ENCODE measurements around the gene NOL9. TPM values are rescaled to one million over a fixed set of nuclear protein-coding genes. Genes with fewer than 3 reads are reported as not detected.

NOL9 gene
- total and polyA plus RNA-seq, 8 donors = 2.7 to 150 (median 23.5) TPM

GRCh38 chr1:6511056-6511455 is 43.3 kb downstream of the NOL9 start:
- H3K4me1 ChIP-seq = no peaks in the 10 kb centered on the region
- no peak for DNase-seq
- intact Hi-C loops (cut with DNase I; ENCODE audit: low total_unique reads) = no loop called here
- H3K36me3 ChIP-seq = no peaks in the 10 kb centered on the region
- H3K27me3 ChIP-seq = peaks cover 0 to 38% (median 7%) of the 10 kb centered on the region in 3 donors
- H3K27ac ChIP-seq = no peak overlapping the region
- H3K9me3 ChIP-seq = no peaks in the 10 kb centered on the region
- TF ChIP-seq CTCF (IDR thresholded peaks at IDR 0.05) (no peak), POLR2A (IDR thresholded peaks at IDR 0.05) (no peak), POLR2AphosphoS5 (IDR thresholded peaks at IDR 0.05) (no peak), EP300 (IDR thresholded peaks at IDR 0.05) (no peak)
- no peak overlapping the region for H3K4me3 ChIP-seq
- 75 to 82% (median 77%) methylated on average over 5 to 6 of the region's 6 CpGs for WGBS, 5 donors

DNA sequence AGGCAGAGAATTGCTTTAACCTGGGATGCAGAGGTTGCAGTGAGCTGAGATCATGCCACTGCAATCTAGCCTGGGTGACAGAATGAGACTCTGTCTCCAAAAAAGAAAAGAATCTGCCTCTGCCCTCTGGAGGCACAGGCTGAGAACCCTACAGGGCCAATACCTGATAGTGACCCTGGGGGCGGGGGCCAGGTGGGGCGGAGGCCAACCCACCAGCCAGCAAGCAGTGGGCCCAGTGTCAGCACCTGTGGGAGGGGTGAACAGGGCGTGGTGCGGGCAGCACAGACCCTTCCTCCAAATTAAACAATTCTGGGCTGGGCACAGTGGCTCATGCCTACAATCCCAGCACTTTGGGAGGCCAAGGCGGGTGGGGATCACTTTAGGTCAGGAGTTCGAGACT is 43.8 kb downstream of the NOL9 start:
- Histone ChIP-seq H3K36me3 (no peaks in the 10 kb centered on the region), H3K4me3 (no peak overlapping the region), H3K4me1 (no peaks in the 10 kb centered on the region), H3K9me3 (no peaks in the 10 kb centered on the region), H3K27me3 (peaks cover 0 to 44% (median 7%) of the 10 kb centered on the region in 3 donors), H3K27ac (no peak overlapping the region)
- intact Hi-C loops (cut with DNase I; ENCODE audit: low total_unique reads) = no loop called here
- no peak for TF ChIP-seq POLR2A (IDR thresholded peaks at IDR 0.05)
- no peak for TF ChIP-seq EP300 (IDR thresholded peaks at IDR 0.05)
- no peak for TF ChIP-seq CTCF (IDR thresholded peaks at IDR 0.05)
- TF ChIP-seq POLR2AphosphoS5 (IDR thresholded peaks at IDR 0.05) = no peak
- DNase-seq = no peak
- 73 to 92% (median 77%) methylated on average over 5 to 6 of the region's 6 CpGs for WGBS, 5 donors

DNA sequence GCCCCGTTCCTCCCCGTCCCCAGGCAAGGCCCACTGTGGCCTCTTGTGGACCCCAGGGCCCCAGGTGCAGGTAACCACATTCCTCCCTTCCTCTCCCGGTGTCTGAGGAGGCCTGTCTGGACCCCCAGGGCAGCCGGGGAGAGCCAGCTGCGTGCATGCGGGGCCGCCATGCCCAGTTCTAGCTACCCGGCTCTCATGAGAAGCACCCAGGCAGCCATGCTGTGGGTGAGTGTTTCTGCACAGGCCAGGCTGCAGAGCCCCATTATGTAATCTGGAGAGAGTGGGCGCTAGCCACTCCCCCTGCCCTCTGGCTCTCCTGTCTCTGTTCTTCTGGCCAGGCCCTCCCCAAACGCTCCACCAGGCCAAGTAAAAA is 44.4 kb downstream of the NOL9 start:
- H3K4me3 ChIP-seq = no peak overlapping the region
- H3K9me3 ChIP-seq = no peaks in the 10 kb centered on the region
- peak in 1 of 2 donors; percentile 44 for DNase-seq
- H3K27ac ChIP-seq = no peak overlapping the region
- no peaks in the 10 kb centered on the region for H3K4me1 ChIP-seq
- intact Hi-C loops (cut with DNase I; ENCODE audit: low total_unique reads) = no loop called here
- H3K36me3 ChIP-seq = no peaks in the 10 kb centered on the region
- WGBS, 5 donors = 81 to 93% (median 82%) methylated on average over 6 to 10 of the region's 10 CpGs
- H3K27me3 ChIP-seq = peaks cover 0 to 44% (median 7%) of the 10 kb centered on the region in 3 donors
- no peak for TF ChIP-seq CTCF (IDR thresholded peaks at IDR 0.05)
- TF ChIP-seq POLR2A (IDR thresholded peaks at IDR 0.05) = no peak
- no peak for TF ChIP-seq POLR2AphosphoS5 (IDR thresholded peaks at IDR 0.05)
- TF ChIP-seq EP300 (IDR thresholded peaks at IDR 0.05) = no peak

GRCh38 chr1:6509220-6509918 is 44.9 kb downstream of the NOL9 start:
- Histone ChIP-seq H3K4me1 (no peaks in the 10 kb centered on the region), H3K4me3 (no peak overlapping the region), H3K27ac (no peak overlapping the region), H3K9me3 (no peaks in the 10 kb centered on the region), H3K27me3 (peaks cover 0 to 44% (median 7%) of the 10 kb centered on the region in 3 donors), H3K36me3 (no peaks in the 10 kb centered on the region)
- intact Hi-C loops (cut with DNase I; ENCODE audit: low total_unique reads) = no loop called here
- WGBS, 5 donors = 58 to 81% (median 73%) methylated on average over 10 to 20 of the region's 20 CpGs
- no peak for TF ChIP-seq POLR2A (IDR thresholded peaks at IDR 0.05)
- TF ChIP-seq CTCF (IDR thresholded peaks at IDR 0.05) = no peak
- no peak for TF ChIP-seq EP300 (IDR thresholded peaks at IDR 0.05)
- no peak for TF ChIP-seq POLR2AphosphoS5 (IDR thresholded peaks at IDR 0.05)
- DNase-seq = peak in 1 of 2 donors; percentile 37

Measured in stomach (tissue), 9 donors.